GM04504 (cell line): ENCODE data around the gene AKAP1.
"Not testable (repeated sequence)": the region's sequence is repeated elsewhere in the genome, so short reads cannot be mapped to it uniquely, and the experiment has no call there.

Source experiments
- DNase-seq: peaks from one replicate; pipeline ENCODE4 v3.0.0-alpha.2; 2012; ENCODE audit warnings: low read depth

AKAP1 gene

GRCh38 chr17:57075193-57075592 lies 9.9 kb upstream of the AKAP1 start:
- no peak for DNase-seq

GRCh38 chr17:57075785-57076184 lies 9.3 kb upstream of the AKAP1 start:
- no peak for DNase-seq

GRCh38 chr17:57077000-57077399 lies 8.0 kb upstream of the AKAP1 start:
- DNase-seq: no peak

GRCh38 chr17:57078274-57078673 lies 6.8 kb upstream of the AKAP1 start:
- DNase-seq: no peak

- no peak for DNase-seq
Observed at GRCh38 chr17:57080718-57081117, 4.3 kb upstream of the AKAP1 start.

- no peak for DNase-seq
Observed at GRCh38 chr17:57082441-57082840, 2.6 kb upstream of the AKAP1 start.

GRCh38 chr17:57084361-57084801 lies 665 bp upstream of the AKAP1 start:
- DNase-seq: no peak

- DNase-seq: no peak
Observed at GRCh38 chr17:57085448-57086068, 512 bp downstream of the AKAP1 start.

GRCh38 chr17:57086069-57086930 lies 1.3 kb downstream of the AKAP1 start:
- no peak for DNase-seq

GRCh38 chr17:57088298-57088697 lies 3.3 kb downstream of the AKAP1 start:
- DNase-seq: no peak

- no peak for DNase-seq
Observed at GRCh38 chr17:57089391-57089790, 4.3 kb downstream of the AKAP1 start.

- DNase-seq: no peak
Observed at GRCh38 chr17:57090560-57091185, 5.6 kb downstream of the AKAP1 start.

GRCh38 chr17:57091186-57091618 lies 6.2 kb downstream of the AKAP1 start:
- DNase-seq: no peak

GRCh38 chr17:57092171-57092570 lies 7.1 kb downstream of the AKAP1 start:
- DNase-seq: no peak

GRCh38 chr17:57092779-57093178 lies 7.7 kb downstream of the AKAP1 start:
- no peak for DNase-seq

GRCh38 chr17:57096472-57097202 lies 11.6 kb downstream of the AKAP1 start:
- DNase-seq: no peak

- peak; percentile 85 for DNase-seq
Observed at GRCh38 chr17:57097832-57098421, 12.9 kb downstream of the AKAP1 start.

- no peak for DNase-seq
Observed at GRCh38 chr17:57099165-57099564, 14.1 kb downstream of the AKAP1 start.

GRCh38 chr17:57102122-57102521 lies 17.1 kb downstream of the AKAP1 start:
- no peak for DNase-seq

GRCh38 chr17:57102660-57103059 lies 17.6 kb downstream of the AKAP1 start:
- DNase-seq: not testable (repeated sequence)

- DNase-seq: peak; percentile 74
Observed at GRCh38 chr17:57104461-57105175, 19.6 kb downstream of the AKAP1 start.
